Measurements from ENCODE around the gene CNN2.

DNA sequence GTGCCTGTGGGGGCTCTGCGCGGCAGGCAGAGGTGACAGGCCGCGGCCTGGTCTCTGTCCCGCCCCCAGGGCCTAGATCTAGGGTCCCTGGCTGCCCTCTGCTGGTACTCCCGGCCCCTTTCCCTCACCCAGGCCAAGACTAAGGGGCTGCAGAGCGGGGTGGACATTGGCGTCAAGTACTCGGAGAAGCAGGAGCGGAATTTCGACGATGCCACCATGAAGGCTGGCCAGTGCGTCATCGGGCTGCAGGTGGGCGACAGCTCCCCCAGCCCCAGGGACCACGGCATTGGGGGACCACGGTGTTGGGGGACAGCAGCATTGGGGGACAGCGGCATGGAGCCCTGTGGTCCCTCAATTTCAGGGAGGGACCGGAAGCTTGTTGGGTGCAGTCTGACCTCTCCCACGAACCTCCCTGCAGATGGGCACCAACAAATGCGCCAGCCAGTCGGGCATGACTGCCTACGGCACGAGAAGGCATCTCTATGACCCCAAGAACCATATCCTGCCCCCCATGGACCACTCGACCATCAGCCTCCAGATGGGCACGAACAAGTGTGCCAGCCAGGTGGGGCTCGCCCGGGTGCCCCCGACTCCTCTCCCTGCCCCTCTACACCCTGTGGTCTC, 9.7 kb downstream of the CNN2 start:
- TF ChIP-seq FOXA1 (IDR thresholded peaks at IDR 0.05) (no peak), SP1 (IDR thresholded peaks at IDR 0.05) (no peak), LEF1 (IDR thresholded peaks at IDR 0.05; ENCODE audit: borderline replicate concordance) (no peak), NFRKB (IDR thresholded peaks at IDR 0.05) (no peak), CTBP1 (IDR thresholded peaks at IDR 0.05; ENCODE audit: borderline replicate concordance) (no peak), SUZ12 (IDR thresholded peaks at IDR 0.05) (no peak), BHLHE40 (IDR thresholded peaks at IDR 0.05; ENCODE audit: borderline replicate concordance) (no peak), ZNF384 (IDR thresholded peaks at IDR 0.05) (no peak), FOXK2 (IDR thresholded peaks at IDR 0.05) (no peak), HDGF (IDR thresholded peaks at IDR 0.05; ENCODE audit: borderline replicate concordance) (no peak), ARNT (IDR thresholded peaks at IDR 0.05) (no peak), TARDBP (IDR thresholded peaks at IDR 0.05) (no peak)
- TF ChIP-seq, protein P1, sequence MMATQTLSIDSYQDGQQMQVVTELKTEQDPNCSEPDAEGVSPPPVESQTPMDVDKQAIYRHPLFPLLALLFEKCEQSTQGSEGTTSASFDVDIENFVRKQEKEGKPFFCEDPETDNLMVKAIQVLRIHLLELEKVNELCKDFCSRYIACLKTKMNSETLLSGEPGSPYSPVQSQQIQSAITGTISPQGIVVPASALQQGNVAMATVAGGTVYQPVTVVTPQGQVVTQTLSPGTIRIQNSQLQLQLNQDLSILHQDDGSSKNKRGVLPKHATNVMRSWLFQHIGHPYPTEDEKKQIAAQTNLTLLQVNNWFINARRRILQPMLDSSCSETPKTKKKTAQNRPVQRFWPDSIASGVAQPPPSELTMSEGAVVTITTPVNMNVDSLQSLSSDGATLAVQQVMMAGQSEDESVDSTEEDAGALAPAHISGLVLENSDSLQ (IDR thresholded peaks at IDR 0.05), result no peak
